SH-SY5Y (cell line): ENCODE results near the gene PTPRT.

ENCODE experiments used
- GATA2 ChIP-seq: IDR thresholded peaks from 2 replicates; pipeline ENCODE4 v1.6.1; 2011; ENCODE audit warnings: mild to moderate bottlenecking, low read depth, low read length
- GATA3 ChIP-seq: IDR thresholded peaks from 2 replicates; pipeline ENCODE4 v1.6.1; 2011; ENCODE audit warnings: low read depth, mild to moderate bottlenecking, low read length, moderate library complexity

DNA sequence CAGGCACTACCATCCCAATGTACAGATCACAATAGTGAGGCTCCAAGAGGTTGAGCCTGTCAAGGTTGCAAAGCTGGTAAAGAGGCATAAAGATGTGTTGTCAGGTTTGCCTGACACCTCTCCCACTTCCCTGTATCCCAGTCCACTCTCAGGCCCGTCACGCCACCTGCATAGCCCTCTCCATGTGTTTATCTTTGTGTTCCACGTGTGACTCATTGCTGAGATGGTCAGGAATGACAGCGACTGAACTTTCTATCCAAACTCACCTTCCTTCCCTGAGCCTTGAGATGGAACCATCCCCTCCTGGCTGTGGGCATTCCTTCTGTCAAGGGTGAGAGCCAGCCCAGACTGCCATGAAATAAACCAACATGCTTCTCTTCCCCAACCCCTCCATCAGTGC, 578.3 kb downstream of the PTPRT start:
- no peak for TF ChIP-seq GATA3
- no peak for TF ChIP-seq GATA2
